CD14-positive monocyte (primary cell): ENCODE measurements around the gene FXYD5. TPM values are rescaled to one million over a fixed set of nuclear protein-coding genes. Genes with fewer than 3 reads are reported as not detected.
A peak's percentile ranks its signal among the peaks of the same experiment; 100 is the strongest.

ENCODE experiments used
- DNase-seq, 3 donors: peaks; one replicate each; pipeline ENCODE4 v3.0.0-alpha.2; 2011 to 2022
- H2AFZ ChIP-seq: 2 replicates; pipeline ENCODE4 v1.6.0; 2012; ENCODE audit warnings: mild to moderate bottlenecking, low read depth, low read length, inconsistent platforms; ENCODE audit not compliant: insufficient read depth, poor library complexity, severe bottlenecking
- H3K27ac ChIP-seq, 2 donors: 1 replicate in 1 of 2; 2 replicates in 1 of 2; pipeline ENCODE4 v1.5.1; 2012 to 2013; ENCODE audit warnings: low read length in 2 of 2, control low read depth in 1 of 2, inconsistent platforms in 1 of 2, low read depth in 1 of 2, mild to moderate bottlenecking in 1 of 2
- H3K27me3 ChIP-seq, 2 donors: one replicate each; pipeline versions ENCODE4 v1.6.0 to v1.6.1; 2011 to 2013; ENCODE audit warnings: low read length in 2 of 2; ENCODE audit not compliant: control insufficient read depth in 2 of 2, insufficient read depth in 2 of 2
- H3K36me3 ChIP-seq, 2 donors: replicated peaks in 1 of 2; 1 replicate in 1 of 2; 2 replicates in 1 of 2; pipeline versions ENCODE4 v1.5.1 to v1.6.1; 2012 to 2013; ENCODE audit warnings: low read length in 2 of 2, control low read depth in 1 of 2, inconsistent platforms in 1 of 2, mild to moderate bottlenecking in 1 of 2; ENCODE audit not compliant: insufficient read depth in 2 of 2, control insufficient read depth in 1 of 2
- H3K4me1 ChIP-seq, 2 donors: 1 replicate in 1 of 2; 2 replicates in 1 of 2; pipeline versions ENCODE4 v1.5.1 to v1.6.1; 2012 to 2013; ENCODE audit warnings: low read length in 2 of 2, control low read depth in 1 of 2, inconsistent platforms in 1 of 2, mild to moderate bottlenecking in 1 of 2, moderate library complexity in 1 of 2; ENCODE audit not compliant: insufficient read depth in 2 of 2, control insufficient read depth in 1 of 2
- H3K4me2 ChIP-seq: replicated peaks from 2 replicates; pipeline ENCODE3; 2012; ENCODE audit warnings: low read length, moderate library complexity, mild to moderate bottlenecking; ENCODE audit not compliant: poor library complexity, severe bottlenecking; ENCODE audit errors: extremely low read depth
- H3K4me3 ChIP-seq, 3 experiments: fragments of 200-600 bp in 1 of 3; sonication (generic) in 1 of 3; replicated peaks in 1 of 3; 1 replicate in 2 of 3; 2 replicates in 1 of 3; pipeline ENCODE4 v1.5.1; 2011 to 2013; ENCODE audit warnings: low read length in 3 of 3, mild to moderate bottlenecking in 3 of 3, control low read depth in 2 of 3, low read depth in 2 of 3, inconsistent platforms in 1 of 3, moderate library complexity in 1 of 3
- H3K79me2 ChIP-seq: 2 replicates; pipeline ENCODE4 v1.6.0; 2012; ENCODE audit warnings: mild to moderate bottlenecking, control low read depth, inconsistent platforms, low read length, moderate library complexity; ENCODE audit not compliant: insufficient read depth
- H3K9ac ChIP-seq: 2 replicates; pipeline ENCODE4 v1.6.0; 2017; ENCODE audit warnings: low read length, mild to moderate bottlenecking; ENCODE audit not compliant: insufficient read depth, poor library complexity, severe bottlenecking
- H3K9me3 ChIP-seq, 2 donors: replicated peaks in 1 of 2; 1 replicate in 1 of 2; 2 replicates in 1 of 2; pipeline versions ENCODE4 v1.5.1 to v1.6.1; 2012 to 2013; ENCODE audit warnings: low read length in 2 of 2, control low read depth in 1 of 2; ENCODE audit not compliant: control insufficient read depth in 1 of 2, insufficient read depth in 1 of 2
- H4K20me1 ChIP-seq: 2 replicates; pipeline ENCODE4 v1.6.0; 2012; ENCODE audit warnings: mild to moderate bottlenecking, low read length, control low read depth, moderate library complexity; ENCODE audit not compliant: insufficient read depth
- H3K27ac Mint-ChIP-seq, 7 donors: one replicate each; pipeline ENCODE4 v1.8.0; 2020; ENCODE audit warnings: mild to moderate bottlenecking in 7 of 7, mixed read lengths in 7 of 7, moderate library complexity in 6 of 7, inconsistent platforms in 2 of 7
- H3K27me3 Mint-ChIP-seq, 3 donors: one replicate each; pipeline ENCODE4 v1.8.0; 2021 to 2022; ENCODE audit warnings: low read depth in 3 of 3, mild to moderate bottlenecking in 3 of 3, mixed read lengths in 3 of 3, moderate library complexity in 3 of 3, inconsistent platforms in 1 of 3
- H3K36me3 Mint-ChIP-seq, 2 donors: one replicate each; pipeline ENCODE4 v1.8.0; 2020; ENCODE audit warnings: mixed read lengths in 2 of 2, inconsistent platforms in 1 of 2, mild to moderate bottlenecking in 1 of 2
- H3K4me1 Mint-ChIP-seq: one replicate; pipeline ENCODE4 v1.8.0; 2020; ENCODE audit warnings: mild to moderate bottlenecking, mixed read lengths
- H3K4me3 Mint-ChIP-seq, 2 donors: one replicate each; pipeline ENCODE4 v1.8.0; 2020; ENCODE audit warnings: mild to moderate bottlenecking in 2 of 2, mixed read lengths in 2 of 2, moderate library complexity in 1 of 2
- H3K9me3 Mint-ChIP-seq, 7 donors: one replicate each; pipeline ENCODE4 v1.8.0; 2020 to 2022; ENCODE audit warnings: mixed read lengths in 7 of 7, mild to moderate bottlenecking in 6 of 7, moderate library complexity in 6 of 7, inconsistent platforms in 2 of 7
- WGBS: methylation state at CpG from one replicate; pipeline ENCODE4 v1.1.5; 2013; ENCODE audit warnings: missing lambda C conversion rate; ENCODE audit not compliant: insufficient coverage; 5-methylcytosine and 5-hydroxymethylcytosine counted together
- intact Hi-C, 2 donors: fragments of 100-400 bp; cut with micrococcal nuclease; formaldehyde crosslinking; loops; one replicate each; pipeline versions ENCODE4 v1.15.0 to v1.15.1; 2023
- polyA plus RNA-seq, 3 donors: library from polyadenylated mRNA; depleted of rRNA in 1 of 3; unstranded in 2 of 3; stranded (reverse) in 1 of 3; fragments of 300-500 nt in 2 of 3; fragments of >200 nt in 1 of 3; fragmentation: Illumina TruSeq in 2 of 3; gene quantifications; 1 replicate in 2 of 3; 2 replicates in 1 of 3; pipeline ENCODE4 v1.2.3, GENCODE V29; 2012 to 2021
- TF ChIP-seq, protein P1 (sequence below): fragments of 200-600 bp; IDR thresholded peaks from one replicate; pipeline ENCODE4 v1.8.0; 2022; ENCODE audit warnings: antibody characterized with exemption, mild to moderate bottlenecking

The FXYD5 gene
- polyA plus RNA-seq, 3 donors, result 204 to 673 (median 312) TPM

DNA sequence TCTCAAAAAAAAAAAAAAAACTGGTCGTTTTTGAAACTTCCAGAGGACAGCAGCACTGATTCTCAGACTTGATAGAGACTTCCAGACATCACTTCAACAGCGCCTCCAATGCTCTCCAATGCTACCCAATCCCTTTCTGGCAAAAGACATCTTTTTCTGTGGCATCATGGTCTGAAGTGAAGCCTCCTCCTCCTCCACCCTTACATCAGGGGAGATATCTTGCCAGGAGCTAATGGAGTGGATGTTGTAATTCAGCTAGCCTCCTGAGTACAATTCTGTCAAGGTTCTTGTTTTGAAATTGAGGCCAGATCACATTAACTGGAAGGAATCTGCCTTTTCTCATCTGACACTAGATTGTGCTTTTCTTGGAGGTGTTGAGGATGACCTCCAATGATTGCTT lies 24.2 kb downstream of the FXYD5 start:
- peak overlapping the region in 4 of 7 donors; percentile 22 to 72 (median 48) for H3K27ac Mint-ChIP-seq
- no peaks in the 10 kb centered on the region for H3K27me3 ChIP-seq
- no peaks in the 10 kb centered on the region for H3K79me2 ChIP-seq
- TF ChIP-seq, protein P1, sequence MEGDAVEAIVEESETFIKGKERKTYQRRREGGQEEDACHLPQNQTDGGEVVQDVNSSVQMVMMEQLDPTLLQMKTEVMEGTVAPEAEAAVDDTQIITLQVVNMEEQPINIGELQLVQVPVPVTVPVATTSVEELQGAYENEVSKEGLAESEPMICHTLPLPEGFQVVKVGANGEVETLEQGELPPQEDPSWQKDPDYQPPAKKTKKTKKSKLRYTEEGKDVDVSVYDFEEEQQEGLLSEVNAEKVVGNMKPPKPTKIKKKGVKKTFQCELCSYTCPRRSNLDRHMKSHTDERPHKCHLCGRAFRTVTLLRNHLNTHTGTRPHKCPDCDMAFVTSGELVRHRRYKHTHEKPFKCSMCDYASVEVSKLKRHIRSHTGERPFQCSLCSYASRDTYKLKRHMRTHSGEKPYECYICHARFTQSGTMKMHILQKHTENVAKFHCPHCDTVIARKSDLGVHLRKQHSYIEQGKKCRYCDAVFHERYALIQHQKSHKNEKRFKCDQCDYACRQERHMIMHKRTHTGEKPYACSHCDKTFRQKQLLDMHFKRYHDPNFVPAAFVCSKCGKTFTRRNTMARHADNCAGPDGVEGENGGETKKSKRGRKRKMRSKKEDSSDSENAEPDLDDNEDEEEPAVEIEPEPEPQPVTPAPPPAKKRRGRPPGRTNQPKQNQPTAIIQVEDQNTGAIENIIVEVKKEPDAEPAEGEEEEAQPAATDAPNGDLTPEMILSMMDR, result no peak
- H3K27me3 Mint-ChIP-seq, result peaks cover 0 to 3% (median 2%) of the 10 kb centered on the region in 3 donors
- H4K20me1 ChIP-seq, result no peaks in the 10 kb centered on the region
- DNase-seq, result no peak
- no peak overlapping the region for H3K4me3 ChIP-seq
- peaks cover 16 to 17% of the 10 kb centered on the region in 2 donors for H3K4me1 ChIP-seq
- H3K36me3 ChIP-seq, result no peaks in the 10 kb centered on the region
- no peaks in the 10 kb centered on the region for H3K9me3 ChIP-seq
- H2AFZ ChIP-seq, result no peak overlapping the region
- H3K9me3 Mint-ChIP-seq, result peaks cover 0 to 5% (median 2%) of the 10 kb centered on the region in 7 donors
- no peak overlapping the region for H3K4me3 Mint-ChIP-seq
- H3K9ac ChIP-seq, result no peak overlapping the region
- H3K27ac ChIP-seq, result no peak overlapping the region
- intact Hi-C loops, result loop anchor here in 1 of 2 donors (5.0 kb wide), 1 partner anchor 34 kb away; no protein-coding TSS in a partner anchor
- peaks cover 38% of the 10 kb centered on the region for H3K4me1 Mint-ChIP-seq
- no peak overlapping the region for H3K4me2 ChIP-seq
- no peaks in the 10 kb centered on the region for H3K36me3 Mint-ChIP-seq
- no CpG with 5 or more reads among the region's 2 CpGs for WGBS

DNA sequence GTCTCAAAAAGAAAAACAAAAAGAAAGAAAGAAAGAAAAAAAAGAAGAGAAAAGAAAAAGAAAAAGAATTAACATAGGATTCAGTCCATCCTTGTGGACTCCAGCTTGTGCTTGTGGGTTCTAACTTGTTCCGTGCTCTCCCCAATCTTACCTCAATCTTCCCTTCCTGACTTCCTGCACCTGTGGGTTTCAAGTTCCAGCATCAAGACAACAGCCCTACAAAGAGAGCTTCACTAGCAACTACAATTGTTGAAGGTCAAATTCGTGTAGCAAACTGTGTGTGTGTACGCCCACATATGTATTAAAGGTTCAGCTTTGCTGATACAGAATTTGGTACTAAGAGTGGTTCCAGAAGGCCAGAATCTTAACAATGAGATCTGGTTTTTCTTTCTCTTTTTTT lies 25.3 kb downstream of the FXYD5 start:
- Mint-ChIP-seq H3K4me3 (no peak overlapping the region), H3K4me1 (peaks cover 36% of the 10 kb centered on the region), H3K27me3 (peaks cover 0 to 3% (median 2%) of the 10 kb centered on the region in 3 donors), H3K27ac (peak overlapping the region in 1 of 7 donors; percentile 43), H3K9me3 (peaks cover 0 to 13% (median 6%) of the 10 kb centered on the region in 7 donors), H3K36me3 (no peaks in the 10 kb centered on the region)
- H3K79me2 ChIP-seq, result no peaks in the 10 kb centered on the region
- H3K9ac ChIP-seq, result no peak overlapping the region
- H4K20me1 ChIP-seq, result no peaks in the 10 kb centered on the region
- H3K4me3 ChIP-seq, result no peak overlapping the region
- H2AFZ ChIP-seq, result no peak overlapping the region
- H3K27ac ChIP-seq, result no peak overlapping the region
- H3K4me2 ChIP-seq, result no peak overlapping the region
- H3K36me3 ChIP-seq, result no peaks in the 10 kb centered on the region
- H3K4me1 ChIP-seq, result peaks cover 16 to 17% of the 10 kb centered on the region in 2 donors
- no peak for DNase-seq
- TF ChIP-seq, protein P1, result no peak
- no peaks in the 10 kb centered on the region for H3K27me3 ChIP-seq
- intact Hi-C loops, result loop anchor here in 1 of 2 donors (5.0 kb wide), 1 partner anchor 32 kb away; no protein-coding TSS in a partner anchor
- H3K9me3 ChIP-seq, result no peaks in the 10 kb centered on the region
- 17% methylated on average over 1 of the region's 3 CpGs for WGBS
